Measurements from ENCODE around the gene ID3. TPM values are rescaled to one million over a fixed set of nuclear protein-coding genes. Genes with fewer than 3 reads are reported as not detected.

Gene ID3
- total and polyA plus RNA-seq, 12 donors, result 28.8 to 213 (median 109) TPM

DNA sequence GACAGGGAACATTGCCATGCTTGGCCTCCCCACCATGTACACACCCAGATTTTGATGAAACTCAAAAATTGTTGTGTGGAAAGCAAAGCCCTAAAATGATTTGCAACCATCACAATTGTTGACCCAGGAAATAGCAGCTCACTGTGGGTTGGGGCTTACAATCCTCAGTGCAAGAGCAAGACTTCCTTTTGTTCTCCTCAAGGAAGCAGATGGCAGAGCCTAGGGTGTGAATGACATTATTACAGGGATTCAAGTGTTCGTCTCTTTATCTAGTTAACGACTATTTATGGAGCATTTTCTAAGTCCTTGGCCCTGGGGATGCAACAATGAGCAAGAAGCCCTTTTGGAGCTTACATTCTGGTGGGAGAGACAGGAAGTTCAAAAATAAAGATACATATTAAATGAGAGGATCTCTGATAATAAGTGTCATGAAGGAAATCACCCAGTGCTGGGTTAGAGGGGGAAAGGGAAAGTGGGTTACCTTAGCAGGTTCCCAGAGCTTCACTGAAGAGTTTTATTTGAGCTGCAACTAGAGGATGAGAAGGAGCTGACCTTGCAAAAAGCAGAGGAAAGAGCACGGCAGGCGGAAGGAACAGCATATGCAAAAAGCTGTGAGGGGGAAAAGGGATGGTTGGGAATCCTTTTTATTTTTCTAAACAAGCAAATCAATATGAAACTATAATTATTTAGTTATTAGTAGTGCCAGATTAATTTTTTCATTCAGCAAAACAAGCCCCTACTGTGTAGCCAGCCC is 38.5 kb upstream of the ID3 start:
- DNase-seq, result no peak

DNA sequence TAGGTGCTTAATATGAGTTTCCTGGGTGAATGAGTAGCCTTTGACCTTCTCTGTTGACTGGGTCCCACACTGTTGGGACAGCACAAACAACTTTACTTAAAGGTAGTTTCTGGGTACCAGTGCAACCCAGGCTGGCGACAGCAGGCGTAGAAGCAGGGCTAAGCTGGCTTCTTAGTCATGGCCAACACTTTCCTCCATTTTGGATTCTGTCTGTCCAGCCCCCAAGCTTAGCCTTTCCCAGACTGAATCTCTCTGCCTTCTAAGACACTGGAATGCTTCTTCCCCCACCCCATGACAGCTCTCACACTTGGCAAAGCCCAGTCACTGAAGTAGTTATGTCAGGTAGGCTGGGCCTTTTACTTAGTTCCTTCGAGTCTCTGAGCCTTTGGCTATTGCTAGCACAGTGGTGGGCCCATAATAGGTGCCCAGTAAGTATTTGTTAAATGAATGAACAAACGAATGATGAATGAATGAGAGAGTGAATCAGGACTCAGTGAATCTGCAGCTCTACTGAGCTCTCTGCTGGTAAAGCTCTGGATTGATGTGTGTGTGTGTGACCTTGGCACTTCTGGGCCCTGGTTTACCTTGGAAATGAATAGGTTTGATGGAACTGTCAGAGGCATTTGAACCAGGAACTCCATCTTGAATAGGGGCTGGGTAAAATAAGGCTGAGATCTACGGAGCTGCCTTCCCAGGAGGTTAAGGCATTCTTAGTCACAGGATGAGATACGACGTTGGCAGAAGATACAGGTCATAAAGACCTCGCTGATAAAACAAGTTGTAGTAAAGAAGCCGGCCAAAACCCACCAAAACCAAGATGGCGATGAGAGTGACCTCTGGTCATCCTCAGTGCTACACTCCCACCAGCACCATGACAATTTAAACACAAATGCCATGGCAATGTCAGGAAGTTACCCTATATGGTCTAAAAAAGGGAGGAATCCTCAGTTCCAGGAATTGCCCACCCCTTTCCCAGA is 37.4 kb upstream of the ID3 start:
- TF ChIP-seq POLR2A (IDR thresholded peaks at IDR 0.05), result no peak
- TF ChIP-seq, protein P1, sequence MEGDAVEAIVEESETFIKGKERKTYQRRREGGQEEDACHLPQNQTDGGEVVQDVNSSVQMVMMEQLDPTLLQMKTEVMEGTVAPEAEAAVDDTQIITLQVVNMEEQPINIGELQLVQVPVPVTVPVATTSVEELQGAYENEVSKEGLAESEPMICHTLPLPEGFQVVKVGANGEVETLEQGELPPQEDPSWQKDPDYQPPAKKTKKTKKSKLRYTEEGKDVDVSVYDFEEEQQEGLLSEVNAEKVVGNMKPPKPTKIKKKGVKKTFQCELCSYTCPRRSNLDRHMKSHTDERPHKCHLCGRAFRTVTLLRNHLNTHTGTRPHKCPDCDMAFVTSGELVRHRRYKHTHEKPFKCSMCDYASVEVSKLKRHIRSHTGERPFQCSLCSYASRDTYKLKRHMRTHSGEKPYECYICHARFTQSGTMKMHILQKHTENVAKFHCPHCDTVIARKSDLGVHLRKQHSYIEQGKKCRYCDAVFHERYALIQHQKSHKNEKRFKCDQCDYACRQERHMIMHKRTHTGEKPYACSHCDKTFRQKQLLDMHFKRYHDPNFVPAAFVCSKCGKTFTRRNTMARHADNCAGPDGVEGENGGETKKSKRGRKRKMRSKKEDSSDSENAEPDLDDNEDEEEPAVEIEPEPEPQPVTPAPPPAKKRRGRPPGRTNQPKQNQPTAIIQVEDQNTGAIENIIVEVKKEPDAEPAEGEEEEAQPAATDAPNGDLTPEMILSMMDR (IDR thresholded peaks at IDR 0.05), result no peak
- no peaks in the 10 kb centered on the region for H3K9me3 ChIP-seq (replicated peaks in 1 of 3)
- no peaks in the 10 kb centered on the region for H3K4me1 ChIP-seq (replicated peaks in 1 of 2)
- no peak overlapping the region for H3K27ac ChIP-seq
- H3K36me3 ChIP-seq (replicated peaks in 1 of 2), result no peaks in the 10 kb centered on the region
- no peaks in the 10 kb centered on the region for H3K27me3 ChIP-seq
- no peak for DNase-seq
- H3K4me3 ChIP-seq, result no peak overlapping the region
- WGBS, 4 donors, result 58 to 66% (median 62%) methylated on average over 10 of the region's 10 CpGs
- intact Hi-C loops (cut with DNase I), result no loop called here

More for the DNA sequence above, 38.5 kb upstream of the ID3 start:
- Histone ChIP-seq H3K27me3 (no peaks in the 10 kb centered on the region), H3K36me3 (replicated peaks in 1 of 2) (no peaks in the 10 kb centered on the region), H3K4me1 (replicated peaks in 1 of 2) (no peaks in the 10 kb centered on the region), H3K27ac (peak overlapping the region in 1 of 5 donors; percentile 36), H3K4me3 (no peak overlapping the region), H3K9me3 (replicated peaks in 1 of 3) (no peaks in the 10 kb centered on the region)
- TF ChIP-seq, protein P1 (IDR thresholded peaks at IDR 0.05), result no peak
- TF ChIP-seq POLR2A (IDR thresholded peaks at IDR 0.05), result no peak
- intact Hi-C loops (cut with DNase I), result no loop called here
- 64 to 73% (median 67%) methylated on average over 4 of the region's 4 CpGs for WGBS, 4 donors

DNA sequence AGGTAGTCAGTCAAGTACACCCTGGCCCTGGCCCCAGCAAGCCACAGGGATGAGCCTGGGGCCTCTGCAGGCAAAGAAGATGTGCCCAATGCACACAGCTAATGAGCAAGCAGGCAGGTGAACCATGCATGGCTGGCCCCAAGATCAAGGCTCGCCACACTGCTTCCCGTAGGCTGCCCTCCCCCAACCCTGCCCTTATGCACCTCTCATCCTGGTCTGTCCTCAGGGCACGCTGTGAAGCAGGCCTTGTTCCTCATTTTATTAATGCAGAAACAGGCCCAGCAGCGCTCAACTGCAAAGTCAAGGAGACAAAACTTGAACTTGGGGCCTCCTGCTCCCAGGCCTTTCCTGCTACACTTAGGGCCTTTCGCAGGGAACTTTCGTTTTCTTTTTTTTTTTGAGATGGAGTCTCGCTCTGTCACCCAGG is 35.6 kb upstream of the ID3 start:
- TF ChIP-seq, protein P1 (IDR thresholded peaks at IDR 0.05), result no peak
- no peak for TF ChIP-seq POLR2A (IDR thresholded peaks at IDR 0.05)
- intact Hi-C loops (cut with DNase I), result no loop called here
- DNase-seq, result no peak
- Histone ChIP-seq H3K4me1 (replicated peaks in 1 of 2) (no peaks in the 10 kb centered on the region), H3K27me3 (no peaks in the 10 kb centered on the region), H3K27ac (no peak overlapping the region), H3K9me3 (replicated peaks in 1 of 3) (no peaks in the 10 kb centered on the region), H3K36me3 (replicated peaks in 1 of 2) (no peaks in the 10 kb centered on the region), H3K4me3 (no peak overlapping the region)
- WGBS, 4 donors, result 86 to 88% (median 88%) methylated on average over 4 to 7 of the region's 7 CpGs
